GM12892 (cell line): Measurements from ENCODE around the gene ATL3.
A peak's percentile ranks its signal among the peaks of the same experiment; 100 is the strongest.

Experiments used
- DNase-seq: peaks from one replicate; pipeline ENCODE4 v3.0.0; 2011; ENCODE audit not compliant: insufficient read length
- FAIRE-seq: peaks from 2 replicates; lab custom pipeline; 2011; peaks lifted over from hg19 to GRCh38; lab: Jason Lieb, UNC
- POLR2A ChIP-seq: IDR thresholded peaks from 2 replicates; pipeline ENCODE4 v1.6.1; 2011; ENCODE audit warnings: low read depth, low read length, control low read depth
- POLR2AphosphoS5 ChIP-seq: IDR thresholded peaks from 2 replicates; pipeline ENCODE4 v1.6.1; 2011; ENCODE audit warnings: low read depth, low read length, control low read depth
- TAF1 ChIP-seq: IDR thresholded peaks from 2 replicates; pipeline ENCODE4 v1.6.1; 2011; ENCODE audit warnings: low read depth, mild to moderate bottlenecking, control low read depth, low read length, borderline replicate concordance

The ATL3 gene

DNA sequence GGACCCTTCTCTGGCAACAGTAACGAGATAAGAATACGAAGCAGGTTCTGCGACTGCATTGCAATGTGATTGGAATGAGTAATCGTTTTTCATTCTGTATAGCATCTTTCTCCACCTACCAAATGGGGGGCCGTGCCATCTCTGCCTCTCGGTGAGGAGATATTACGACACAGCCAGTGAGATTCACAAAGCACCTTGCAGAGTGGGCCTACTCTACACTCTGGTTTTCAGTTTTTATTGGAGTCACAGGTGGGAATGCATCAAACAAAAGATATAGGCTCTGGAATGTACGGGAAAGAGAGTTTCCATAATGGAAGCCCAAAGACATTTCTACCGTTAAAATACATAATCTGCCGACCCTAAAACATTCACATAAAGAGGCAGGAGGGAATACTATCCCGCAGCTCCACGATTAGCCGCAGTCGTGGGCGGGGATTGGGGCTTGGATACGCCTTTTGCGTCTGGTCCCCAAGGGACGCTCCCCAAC lies 9.7 kb upstream of the ATL3 start:
- no peak for TF ChIP-seq POLR2A
- no peak for TF ChIP-seq POLR2AphosphoS5
- no peak for TF ChIP-seq TAF1
- no peak for FAIRE-seq
- no peak for DNase-seq

- TF ChIP-seq POLR2A (no peak), TAF1 (no peak), POLR2AphosphoS5 (no peak)
- no peak for DNase-seq
- no peak for FAIRE-seq
Measured at GRCh38 chr11:63673579-63673978, 2.4 kb upstream of the ATL3 start.

GRCh38 chr11:63672936-63673539 lies 1.9 kb upstream of the ATL3 start:
- TF ChIP-seq POLR2A (no peak), POLR2AphosphoS5 (no peak), TAF1 (no peak)
- DNase-seq (no peak), FAIRE-seq (peak; percentile 5)

GRCh38 chr11:63672156-63672463 lies 934 bp upstream of the ATL3 start:
- TF ChIP-seq POLR2AphosphoS5 (no peak), POLR2A (no peak), TAF1 (no peak)
- no peak for FAIRE-seq
- no peak for DNase-seq

GRCh38 chr11:63670433-63671321 lies 499 bp downstream of the ATL3 start:
- TF ChIP-seq POLR2A, result no peak
- TF ChIP-seq POLR2AphosphoS5, result no peak
- no peak for TF ChIP-seq TAF1
- FAIRE-seq, result peak; percentile 58
- DNase-seq, result peak; percentile 47

GRCh38 chr11:63670096-63670432 lies 1.1 kb downstream of the ATL3 start:
- no peak for FAIRE-seq
- no peak for TF ChIP-seq POLR2A
- TF ChIP-seq TAF1, result no peak
- TF ChIP-seq POLR2AphosphoS5, result no peak
- no peak for DNase-seq

- FAIRE-seq (no peak), DNase-seq (no peak)
- TF ChIP-seq TAF1 (no peak), POLR2AphosphoS5 (no peak), POLR2A (no peak)
Measured at GRCh38 chr11:63667995-63668795, 3.0 kb downstream of the ATL3 start.

DNA sequence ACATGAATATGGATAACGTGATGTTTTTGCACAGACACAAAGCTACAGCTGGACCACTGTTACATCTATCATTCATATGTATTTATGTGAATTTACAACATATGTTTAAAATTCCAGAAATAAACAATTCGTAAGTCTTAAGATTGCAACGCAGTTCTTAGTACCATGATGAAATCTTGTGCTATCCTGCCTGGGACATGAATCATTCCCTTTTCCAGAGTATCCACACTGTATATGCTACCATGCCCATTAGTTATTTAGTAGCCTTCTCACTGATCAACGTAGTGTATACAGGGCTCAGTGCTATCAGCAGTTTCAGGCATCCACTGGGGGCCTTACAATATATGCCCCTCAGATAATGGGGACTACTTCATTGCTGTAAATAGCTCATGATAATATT lies 4.3 kb downstream of the ATL3 start:
- FAIRE-seq (no peak), DNase-seq (no peak)
- TF ChIP-seq POLR2A (no peak), TAF1 (no peak), POLR2AphosphoS5 (no peak)

DNA sequence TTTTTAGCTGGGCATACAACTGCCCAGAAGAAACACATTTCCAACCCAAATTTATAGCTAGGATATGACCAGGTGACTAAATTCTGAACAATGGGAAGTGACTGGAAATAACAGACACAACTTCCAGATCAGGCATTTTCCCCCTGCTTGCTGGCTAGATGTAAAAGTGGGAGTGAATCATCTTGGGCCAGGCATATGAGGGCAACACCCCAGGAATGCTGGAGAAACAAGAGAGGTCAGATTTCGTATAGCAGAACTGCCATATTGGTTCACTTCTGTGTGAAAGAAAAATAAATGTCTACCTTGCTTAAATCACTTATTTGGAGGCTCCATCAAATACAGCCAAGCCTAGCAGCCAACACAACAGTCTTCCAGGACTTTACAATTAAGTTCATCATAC lies 7.4 kb downstream of the ATL3 start:
- DNase-seq (no peak), FAIRE-seq (no peak)
- TF ChIP-seq POLR2AphosphoS5, result no peak
- TF ChIP-seq POLR2A, result no peak
- TF ChIP-seq TAF1, result no peak

DNA sequence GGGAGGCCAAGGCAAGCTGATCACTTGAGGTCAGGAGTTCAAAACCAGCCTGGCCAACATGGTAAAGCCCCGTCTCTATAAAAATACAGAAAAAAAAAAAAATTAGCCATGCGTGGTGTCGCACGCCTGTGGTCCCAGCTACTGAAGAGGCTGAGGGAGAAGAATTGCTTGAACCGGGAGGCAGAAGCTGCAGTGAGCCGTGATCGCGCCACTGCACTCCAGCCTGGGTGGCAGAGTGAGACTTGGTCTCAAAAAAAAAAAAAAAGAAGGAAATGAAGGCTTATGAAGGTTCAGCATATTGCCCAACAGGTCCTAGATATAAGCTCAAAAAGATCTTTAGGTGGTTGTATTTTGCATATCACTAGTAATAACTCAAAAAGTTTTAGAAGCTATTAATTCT lies 10.2 kb downstream of the ATL3 start:
- FAIRE-seq (no peak), DNase-seq (no peak)
- TF ChIP-seq POLR2AphosphoS5 (no peak), POLR2A (no peak), TAF1 (no peak)

DNA sequence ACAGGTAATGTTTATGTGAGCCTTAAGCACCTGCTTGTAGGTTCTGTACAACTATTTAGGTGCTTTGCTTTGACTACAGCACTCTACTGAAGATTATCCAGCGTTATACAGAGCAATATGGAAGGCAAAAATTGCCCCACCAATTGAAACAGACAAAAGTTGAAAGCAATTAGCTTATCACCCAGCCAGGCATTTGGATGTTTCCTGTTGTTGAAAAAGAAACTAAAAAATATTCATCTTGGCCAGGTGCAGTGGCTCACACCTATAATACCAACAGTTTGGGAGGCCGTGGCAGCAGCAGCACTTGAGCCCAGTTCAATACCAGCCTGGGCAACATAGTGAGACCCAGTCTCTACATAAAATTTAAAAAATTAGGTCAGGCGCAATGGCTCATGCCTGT lies 18.5 kb downstream of the ATL3 start:
- no peak for DNase-seq
- TF ChIP-seq TAF1 (no peak), POLR2AphosphoS5 (no peak)
- FAIRE-seq, result no peak

DNA sequence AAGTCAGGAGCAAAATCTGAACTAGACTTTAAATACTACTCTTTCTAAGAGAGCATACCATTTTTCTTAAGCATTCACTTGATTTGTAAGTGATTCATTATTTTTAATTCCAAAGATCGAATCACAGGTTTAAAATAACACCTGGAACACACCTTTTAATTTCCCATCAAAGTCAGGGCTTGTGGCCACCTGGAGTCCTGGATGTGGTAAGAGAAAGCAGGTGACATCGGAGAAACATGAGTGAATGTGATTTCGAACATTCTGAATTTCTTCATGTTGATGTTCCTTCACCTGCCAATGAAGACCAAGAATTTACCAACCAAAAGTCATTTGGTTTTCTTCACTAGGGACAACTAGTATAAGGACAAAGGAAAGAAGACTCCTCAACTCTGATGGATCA lies 28.0 kb downstream of the ATL3 start:
- FAIRE-seq (no peak), DNase-seq (no peak)
- TF ChIP-seq POLR2AphosphoS5 (no peak), POLR2A (no peak), TAF1 (no peak)

GRCh38 chr11:63641727-63642126 lies 29.4 kb downstream of the ATL3 start:
- DNase-seq (no peak), FAIRE-seq (no peak)
- TF ChIP-seq TAF1 (no peak), POLR2A (no peak), POLR2AphosphoS5 (no peak)
